K562 (cell line): ENCODE results near the gene DCTN2. TPM values are rescaled to one million over a fixed set of nuclear protein-coding genes. Genes with fewer than 3 reads are reported as not detected.

Source experiments
- CBX5 ChIP-seq: IDR thresholded peaks from 2 replicates; pipeline ENCODE4 v1.6.1; 2014; ENCODE audit warnings: low read depth, borderline replicate concordance
- CHCHD3 ChIP-seq: fragments of 250-450 bp; sonication (Bioruptor Pico); IDR thresholded peaks from 2 replicates; pipeline ENCODE4 v2.1.2; 2022; ENCODE audit warnings: mild to moderate bottlenecking
- ELF1 ChIP-seq: fragments of 200-800 bp; sonication (Bioruptor generic); IDR thresholded peaks from 2 replicates; pipeline ENCODE4 v1.6.1; 2016; ENCODE audit warnings: missing genetic modification characterization, missing compliant biosample characterization
- EP400 ChIP-seq: fragments of 450-650 bp; IDR thresholded peaks from 2 replicates; pipeline ENCODE4 v1.6.1; 2017; ENCODE audit warnings: antibody characterized with exemption, mild to moderate bottlenecking, moderate library complexity
- ESRRA ChIP-seq: fragments of 450-650 bp; IDR thresholded peaks from 2 replicates; pipeline ENCODE4 v1.6.1; 2014; ENCODE audit warnings: low read depth, mild to moderate bottlenecking, moderate library complexity, borderline replicate concordance
- KDM1A ChIP-seq, 2 experiments: fragments of 450-650 bp; IDR thresholded peaks; 2 replicates each; pipeline ENCODE4 v1.6.1; 2016; ENCODE audit warnings: mild to moderate bottlenecking in 2 of 2
- LARP7 ChIP-seq: fragments of 450-650 bp; IDR thresholded peaks from 2 replicates; pipeline ENCODE4 v1.6.1; 2016
- MYNN ChIP-seq, 2 experiments: sonication (generic); formaldehyde crosslinking in 1 of 2; IDR thresholded peaks; 2 replicates each; pipeline versions ENCODE4 v1.5.0 to v1.6.1; 2016 to 2020; ENCODE audit warnings: antibody characterized with exemption in 1 of 2, missing genetic modification reagents in 1 of 2
- NR2C1 ChIP-seq, 2 experiments: fragments of 450-650 bp; IDR thresholded peaks; 2 replicates each; pipeline ENCODE4 v1.6.1; 2017; ENCODE audit warnings: mild to moderate bottlenecking in 2 of 2, antibody characterized with exemption in 1 of 2, inconsistent platforms in 1 of 2, missing compliant biosample characterization in 1 of 2, missing genetic modification characterization in 1 of 2
- RCOR1 ChIP-seq, 2 experiments: IDR thresholded peaks; 2 replicates each; pipeline ENCODE4 v1.6.1; 2012; ENCODE audit warnings: low read depth in 2 of 2, low read length in 2 of 2, borderline replicate concordance in 1 of 2, improper control_type of control experiment in 1 of 2
- SAP30 ChIP-seq: fragments of 200-600 bp; sonication (generic); IDR thresholded peaks from 2 replicates; pipeline ENCODE4 v1.6.1; 2012; ENCODE audit warnings: borderline replicate concordance, low read depth, mild to moderate bottlenecking, moderate library complexity, low read length, control low read depth, inconsistent platforms; ENCODE audit not compliant: insufficient read depth, poor library complexity, severe bottlenecking
- SMAD4 ChIP-seq: fragments of 250-450 bp; sonication (Bioruptor Pico); conservative IDR thresholded peaks from 2 replicates; pipeline ENCODE4 v1.8.0; 2021; ENCODE audit warnings: inconsistent platforms, mild to moderate bottlenecking, moderate library complexity
- SMARCA4 ChIP-seq: fragments of 450-650 bp; IDR thresholded peaks from 2 replicates; pipeline ENCODE4 v1.6.1; 2016
- SP2 ChIP-seq: IDR thresholded peaks from 2 replicates; pipeline ENCODE4 v1.6.1; 2011; ENCODE audit warnings: mild to moderate bottlenecking, low read depth, low read length, moderate library complexity; ENCODE audit not compliant: poor library complexity, severe bottlenecking; ENCODE audit errors: extremely low read depth
- SRSF7 ChIP-seq: fragments of 200-400 bp; formaldehyde crosslinking; optimal IDR thresholded peaks from 2 replicates; pipeline ENCODE3; 2017; ENCODE audit warnings: mild to moderate bottlenecking, low read depth, low read length
- TCF3 ChIP-seq: sonication (generic); formaldehyde crosslinking; IDR thresholded peaks from 2 replicates; pipeline ENCODE4 v1.4.0; 2020; ENCODE audit warnings: mild to moderate bottlenecking, missing genetic modification reagents
- ZNF124 ChIP-seq: sonication (generic); formaldehyde crosslinking; IDR thresholded peaks from 2 replicates; pipeline ENCODE4 v1.8.1; 2022; ENCODE audit warnings: missing genetic modification reagents
- ZNF263 ChIP-seq: sonication (generic); formaldehyde crosslinking; IDR thresholded peaks from 2 replicates; pipeline ENCODE4 v1.8.0; 2022; ENCODE audit warnings: mild to moderate bottlenecking, missing genetic modification reagents, borderline replicate concordance
- ZNF431 ChIP-seq: sonication (generic); formaldehyde crosslinking; IDR thresholded peaks from 2 replicates; pipeline ENCODE4 v1.8.0; 2022; ENCODE audit warnings: mild to moderate bottlenecking, missing genetic modification reagents
- polyA plus RNA-seq, 8 experiments: library from polyadenylated mRNA; depleted of rRNA in 4 of 8; stranded (reverse) in 5 of 8; unstranded in 3 of 8; fragments of >200 nt; fragmentation: Nextera tagmentation in 2 of 8; fragmentation: Illumina TruSeq in 1 of 8; extraction: Ambion mirVana in 2 of 8; extraction: Trizol in 1 of 8; gene quantifications; 2 replicates each; pipeline versions ENCODE4 v1.2.1 to v1.2.3, GENCODE V29; 2011 to 2014; ENCODE audit warnings: inconsistent platforms in 1 of 8, missing spikeins in 1 of 8
- total RNA-seq, 7 experiments: library from RNA; depleted of rRNA in 6 of 7; stranded (reverse); fragments of >200 nt in 6 of 7; fragmentation: Illumina TruSeq in 2 of 7; extraction: Trizol in 2 of 7; gene quantifications; 2 replicates each; pipeline versions ENCODE4 v1.2.1 to v1.2.3, GENCODE V29; 2011 to 2021; ENCODE audit warnings: low replicate concordance in 1 of 7
- TF ChIP-seq, protein P1 (sequence below): fragments of 450-650 bp; IDR thresholded peaks from 2 replicates; pipeline ENCODE4 v1.6.1; 2018; ENCODE audit warnings: mild to moderate bottlenecking, low read depth; ENCODE audit not compliant: partially characterized antibody
- TF ChIP-seq, protein P2 (sequence below): fragments of 450-650 bp; formaldehyde crosslinking; IDR thresholded peaks from 2 replicates; pipeline ENCODE4 v1.4.0; 2022; ENCODE audit warnings: missing genetic modification characterization
- TF ChIP-seq, protein P3 (sequence below): fragments of 250-450 bp; sonication (Bioruptor Pico); IDR thresholded peaks from 2 replicates; pipeline ENCODE4 v1.5.0; 2021

DCTN2 gene
- total and polyA plus RNA-seq, 9 of the 15 experiments (the other 6 are each of a cell fraction or from before 2014, with no cell fraction given), result 43.6 to 270 (median 125) TPM

DNA sequence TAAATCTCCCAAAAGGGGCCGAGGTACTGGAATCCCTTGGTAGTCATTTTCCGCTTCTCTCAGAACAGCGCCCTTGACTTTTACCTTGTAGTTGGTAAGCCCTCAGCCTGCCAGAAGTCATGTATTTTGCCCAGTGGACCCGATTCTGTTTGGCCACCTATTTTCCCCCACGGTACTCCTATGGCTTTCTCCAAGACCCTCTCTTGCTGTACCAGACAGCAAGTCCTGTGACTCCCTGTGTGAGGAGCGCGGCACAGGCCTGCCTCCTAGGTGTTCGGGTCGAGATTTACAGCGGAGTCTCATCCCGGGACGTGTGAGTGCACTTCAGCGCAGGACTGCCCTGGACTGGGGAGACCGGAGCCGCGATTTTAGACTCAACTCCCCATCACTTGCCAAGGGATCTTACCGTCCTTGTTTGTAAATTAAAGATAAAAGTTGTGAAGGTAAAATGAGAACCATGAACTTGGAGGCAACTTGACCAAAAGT is 25.4 kb downstream of the DCTN2 start (continued):
- TF ChIP-seq EP400 (no peak), SMAD4 (CRISPR knock-in tag) (no peak; the same call in none of the 2 replicates), ESRRA (no peak), SAP30 (no peak), SP2 (no peak), ELF1 (no peak), NR2C1 (IDR thresholded peaks at IDR 0.05) (no peak), NR2C1 (tag; IDR thresholded peaks at IDR 0.05) (no peak), RCOR1 (IDR thresholded peaks at IDR 0.05; ENCODE audit: borderline replicate concordance in 1 of 2, low read depth in 2 of 2, low read length in 2 of 2) (peak; percentile 32 to 45; a peak in 2 of 4 replicates), CHCHD3 (CRISPR knock-in tag) (no peak), SRSF7 (no peak), CBX5 (no peak), MYNN (IDR thresholded peaks at IDR 0.05) (no peak), MYNN (CRISPR knock-in tag; IDR thresholded peaks at IDR 0.05) (no peak), KDM1A (IDR thresholded peaks at IDR 0.05) (peak in 1 of 2 experiments; percentile 9; a peak in 1 of 4 replicates), ZNF124 (no peak), SMARCA4 (no peak), ZNF431 (no peak), LARP7 (peak; percentile 6; the same call in 1 of the 2 replicates), TCF3 (CRISPR knock-in tag) (peak; percentile 9; the same call in 1 of the 2 replicates), ZNF263 (CRISPR knock-in tag) (no peak)
- TF ChIP-seq, protein P1, sequence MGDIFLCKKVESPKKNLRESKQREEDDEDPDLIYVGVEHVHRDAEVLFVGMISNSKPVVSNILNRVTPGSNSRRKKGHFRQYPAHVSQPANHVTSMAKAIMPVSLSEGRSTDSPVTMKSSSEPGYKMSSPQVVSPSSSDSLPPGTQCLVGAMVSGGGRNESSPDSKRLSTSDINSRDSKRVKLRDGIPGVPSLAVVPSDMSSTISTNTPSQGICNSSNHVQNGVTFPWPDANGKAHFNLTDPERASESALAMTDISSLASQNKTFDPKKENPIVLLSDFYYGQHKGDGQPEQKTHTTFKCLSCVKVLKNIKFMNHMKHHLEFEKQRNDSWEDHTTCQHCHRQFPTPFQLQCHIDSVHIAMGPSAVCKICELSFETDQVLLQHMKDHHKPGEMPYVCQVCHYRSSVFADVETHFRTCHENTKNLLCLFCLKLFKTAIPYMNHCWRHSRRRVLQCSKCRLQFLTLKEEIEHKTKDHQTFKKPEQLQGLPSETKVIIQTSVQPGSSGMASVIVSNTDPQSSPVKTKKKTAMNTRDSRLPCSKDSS, result no peak
- TF ChIP-seq, protein P2, sequence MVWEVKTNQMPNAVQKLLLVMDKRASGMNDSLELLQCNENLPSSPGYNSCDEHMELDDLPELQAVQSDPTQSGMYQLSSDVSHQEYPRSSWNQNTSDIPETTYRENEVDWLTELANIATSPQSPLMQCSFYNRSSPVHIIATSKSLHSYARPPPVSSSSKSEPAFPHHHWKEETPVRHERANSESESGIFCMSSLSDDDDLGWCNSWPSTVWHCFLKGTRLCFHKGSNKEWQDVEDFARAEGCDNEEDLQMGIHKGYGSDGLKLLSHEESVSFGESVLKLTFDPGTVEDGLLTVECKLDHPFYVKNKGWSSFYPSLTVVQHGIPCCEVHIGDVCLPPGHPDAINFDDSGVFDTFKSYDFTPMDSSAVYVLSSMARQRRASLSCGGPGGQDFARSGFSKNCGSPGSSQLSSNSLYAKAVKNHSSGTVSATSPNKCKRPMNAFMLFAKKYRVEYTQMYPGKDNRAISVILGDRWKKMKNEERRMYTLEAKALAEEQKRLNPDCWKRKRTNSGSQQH (CRISPR knock-in tag), result no peak
- TF ChIP-seq, protein P3, sequence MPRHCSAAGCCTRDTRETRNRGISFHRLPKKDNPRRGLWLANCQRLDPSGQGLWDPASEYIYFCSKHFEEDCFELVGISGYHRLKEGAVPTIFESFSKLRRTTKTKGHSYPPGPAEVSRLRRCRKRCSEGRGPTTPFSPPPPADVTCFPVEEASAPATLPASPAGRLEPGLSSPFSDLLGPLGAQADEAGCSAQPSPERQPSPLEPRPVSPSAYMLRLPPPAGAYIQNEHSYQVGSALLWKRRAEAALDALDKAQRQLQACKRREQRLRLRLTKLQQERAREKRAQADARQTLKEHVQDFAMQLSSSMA (CRISPR knock-in tag), result no peak
